ENCODE results near the gene NTMT2.

Gene NTMT2

DNA sequence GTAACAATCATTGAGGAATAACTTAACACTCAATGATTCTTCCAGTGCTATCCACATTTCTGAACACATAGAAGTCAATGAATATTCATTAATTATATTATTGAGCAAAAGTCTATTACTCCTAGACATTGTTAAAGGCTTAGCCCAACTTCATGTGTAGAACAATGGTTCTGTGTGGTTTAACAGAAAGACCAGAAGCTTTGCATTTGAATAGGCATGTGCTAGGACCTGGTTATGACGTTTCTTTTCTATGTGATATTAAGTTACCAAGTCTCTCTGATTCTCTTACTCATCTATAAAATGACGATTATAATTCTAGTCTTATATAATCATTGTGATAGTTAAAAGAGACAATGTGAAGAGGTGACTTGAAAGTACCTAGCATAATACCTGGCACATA lies 5.2 kb downstream of the NTMT2 start:
- Mint-ChIP-seq H3K36me3 (ENCODE audit: low read depth) (no peaks in the 10 kb centered on the region), H3K9me3 (peaks cover 3% of the 10 kb centered on the region)

DNA sequence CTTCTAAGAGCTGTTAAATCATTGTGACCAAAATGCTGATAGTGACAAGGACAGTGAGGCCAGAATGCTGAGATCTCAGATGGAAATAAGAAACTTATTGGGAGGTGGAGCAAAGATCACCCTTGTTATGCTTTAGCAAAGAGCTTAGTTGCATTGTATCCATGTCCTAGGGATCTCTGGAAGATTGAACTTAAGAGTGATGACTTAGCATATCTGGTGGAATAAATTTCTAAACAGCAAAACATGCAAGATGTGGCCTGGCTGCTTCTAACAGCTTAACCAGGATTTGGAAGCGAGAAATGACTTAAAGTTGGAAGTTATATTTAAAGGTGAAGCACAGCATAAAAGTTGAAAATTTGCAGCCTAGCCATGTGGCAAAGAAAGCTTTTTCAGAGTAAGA lies 7.7 kb downstream of the NTMT2 start:
- Mint-ChIP-seq H3K27ac (no peak overlapping the region), H3K4me3 (no peak overlapping the region), H3K4me1 (no peaks in the 10 kb centered on the region), H3K9me3 (peaks cover 3% of the 10 kb centered on the region), H3K27me3 (ENCODE audit: low read depth, poor library complexity) (peaks cover 4% of the 10 kb centered on the region), H3K36me3 (ENCODE audit: low read depth) (no peaks in the 10 kb centered on the region)
- TF ChIP-seq, protein P1, sequence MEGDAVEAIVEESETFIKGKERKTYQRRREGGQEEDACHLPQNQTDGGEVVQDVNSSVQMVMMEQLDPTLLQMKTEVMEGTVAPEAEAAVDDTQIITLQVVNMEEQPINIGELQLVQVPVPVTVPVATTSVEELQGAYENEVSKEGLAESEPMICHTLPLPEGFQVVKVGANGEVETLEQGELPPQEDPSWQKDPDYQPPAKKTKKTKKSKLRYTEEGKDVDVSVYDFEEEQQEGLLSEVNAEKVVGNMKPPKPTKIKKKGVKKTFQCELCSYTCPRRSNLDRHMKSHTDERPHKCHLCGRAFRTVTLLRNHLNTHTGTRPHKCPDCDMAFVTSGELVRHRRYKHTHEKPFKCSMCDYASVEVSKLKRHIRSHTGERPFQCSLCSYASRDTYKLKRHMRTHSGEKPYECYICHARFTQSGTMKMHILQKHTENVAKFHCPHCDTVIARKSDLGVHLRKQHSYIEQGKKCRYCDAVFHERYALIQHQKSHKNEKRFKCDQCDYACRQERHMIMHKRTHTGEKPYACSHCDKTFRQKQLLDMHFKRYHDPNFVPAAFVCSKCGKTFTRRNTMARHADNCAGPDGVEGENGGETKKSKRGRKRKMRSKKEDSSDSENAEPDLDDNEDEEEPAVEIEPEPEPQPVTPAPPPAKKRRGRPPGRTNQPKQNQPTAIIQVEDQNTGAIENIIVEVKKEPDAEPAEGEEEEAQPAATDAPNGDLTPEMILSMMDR (IDR thresholded peaks at IDR 0.05), result no peak
- no peak for DNase-seq

More for the DNA sequence above, 5.2 kb downstream of the NTMT2 start:
- DNase-seq, result no peak
- no peak overlapping the region for H3K4me3 Mint-ChIP-seq
- no peak overlapping the region for H3K27ac Mint-ChIP-seq
- peaks cover 4% of the 10 kb centered on the region for H3K27me3 Mint-ChIP-seq (ENCODE audit: low read depth, poor library complexity)
- TF ChIP-seq, protein P1 (IDR thresholded peaks at IDR 0.05), result no peak
- H3K4me1 Mint-ChIP-seq, result peaks cover 17% of the 10 kb centered on the region

DNA sequence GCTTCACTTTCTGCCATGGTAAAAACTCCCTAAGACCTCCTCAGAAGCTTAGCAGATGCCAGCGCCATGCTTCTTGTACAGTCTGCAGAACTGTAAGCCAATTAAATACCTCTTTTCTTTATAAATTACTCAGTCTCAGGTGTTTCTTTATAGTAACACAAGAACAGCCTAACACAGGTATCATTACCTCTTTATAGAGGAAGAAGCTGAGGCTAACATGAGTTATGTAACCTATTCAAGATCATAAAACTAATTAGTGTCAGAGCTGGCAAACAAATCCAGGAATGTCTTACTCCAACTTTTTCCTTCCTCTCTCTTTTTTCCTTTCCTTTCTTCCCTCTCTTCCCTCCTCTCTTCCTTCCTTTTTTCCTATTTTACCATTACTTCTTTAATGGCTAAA lies 9.3 kb downstream of the NTMT2 start:
- no peak for DNase-seq
- no peaks in the 10 kb centered on the region for H3K36me3 Mint-ChIP-seq (ENCODE audit: low read depth)
- peaks cover 4% of the 10 kb centered on the region for H3K27me3 Mint-ChIP-seq (ENCODE audit: low read depth, poor library complexity)
- TF ChIP-seq, protein P1 (IDR thresholded peaks at IDR 0.05), result no peak
- no peaks in the 10 kb centered on the region for H3K4me1 Mint-ChIP-seq
- peaks cover 3% of the 10 kb centered on the region for H3K9me3 Mint-ChIP-seq
- peak overlapping the region; percentile 6 for H3K27ac Mint-ChIP-seq
- H3K4me3 Mint-ChIP-seq, result no peak overlapping the region

DNA sequence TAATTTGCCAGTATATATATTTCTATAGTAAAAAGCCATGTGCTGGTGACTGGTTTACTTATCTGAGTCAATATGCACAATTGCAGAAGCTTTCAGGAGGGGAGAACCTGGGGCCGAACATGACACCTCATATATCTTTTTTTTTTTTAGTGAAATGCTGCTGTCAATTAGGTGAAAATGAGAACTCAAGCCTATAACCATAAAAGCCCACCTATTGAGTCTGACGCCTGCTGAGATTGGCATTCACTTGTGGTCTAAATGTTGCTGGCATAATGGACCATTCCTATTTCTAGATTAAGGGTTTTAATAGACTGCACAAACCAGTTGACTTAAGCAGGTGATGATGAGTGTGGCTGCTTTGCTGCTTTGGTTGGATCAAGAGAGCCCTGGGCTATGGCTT lies 10.8 kb downstream of the NTMT2 start:
- no peak overlapping the region for H3K4me3 Mint-ChIP-seq
- H3K9me3 Mint-ChIP-seq, result peaks cover 3% of the 10 kb centered on the region
- TF ChIP-seq, protein P1 (IDR thresholded peaks at IDR 0.05), result no peak
- no peaks in the 10 kb centered on the region for H3K4me1 Mint-ChIP-seq
- H3K27ac Mint-ChIP-seq, result no peak overlapping the region
- no peaks in the 10 kb centered on the region for H3K36me3 Mint-ChIP-seq (ENCODE audit: low read depth)
- H3K27me3 Mint-ChIP-seq (ENCODE audit: low read depth, poor library complexity), result peaks cover 4% of the 10 kb centered on the region
- DNase-seq, result no peak

DNA sequence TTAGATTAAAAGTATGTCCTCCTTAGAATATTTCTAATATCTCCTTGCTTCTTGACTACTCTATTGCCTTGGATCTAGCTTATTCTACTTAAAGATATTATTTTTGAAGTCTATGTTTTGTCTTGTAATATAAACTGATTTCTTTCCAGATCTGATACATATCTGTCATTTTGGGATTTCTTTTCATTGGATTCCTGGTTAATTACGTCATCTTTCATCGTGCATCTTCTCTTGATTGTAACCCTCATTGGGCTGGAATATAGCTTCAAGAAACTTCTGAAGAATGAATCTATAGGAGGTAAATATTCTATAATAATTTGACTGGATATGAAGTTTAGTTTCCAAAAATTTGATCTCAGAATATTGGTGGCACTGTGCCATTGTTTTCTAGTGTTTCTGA lies 12.1 kb downstream of the NTMT2 start:
- TF ChIP-seq, protein P1 (IDR thresholded peaks at IDR 0.05), result no peak
- Mint-ChIP-seq H3K9me3 (peaks cover 3% of the 10 kb centered on the region), H3K36me3 (ENCODE audit: low read depth) (no peaks in the 10 kb centered on the region), H3K27me3 (ENCODE audit: low read depth, poor library complexity) (peaks cover 4% of the 10 kb centered on the region), H3K27ac (no peak overlapping the region), H3K4me1 (peaks cover 6% of the 10 kb centered on the region), H3K4me3 (no peak overlapping the region)
- DNase-seq, result no peak

DNA sequence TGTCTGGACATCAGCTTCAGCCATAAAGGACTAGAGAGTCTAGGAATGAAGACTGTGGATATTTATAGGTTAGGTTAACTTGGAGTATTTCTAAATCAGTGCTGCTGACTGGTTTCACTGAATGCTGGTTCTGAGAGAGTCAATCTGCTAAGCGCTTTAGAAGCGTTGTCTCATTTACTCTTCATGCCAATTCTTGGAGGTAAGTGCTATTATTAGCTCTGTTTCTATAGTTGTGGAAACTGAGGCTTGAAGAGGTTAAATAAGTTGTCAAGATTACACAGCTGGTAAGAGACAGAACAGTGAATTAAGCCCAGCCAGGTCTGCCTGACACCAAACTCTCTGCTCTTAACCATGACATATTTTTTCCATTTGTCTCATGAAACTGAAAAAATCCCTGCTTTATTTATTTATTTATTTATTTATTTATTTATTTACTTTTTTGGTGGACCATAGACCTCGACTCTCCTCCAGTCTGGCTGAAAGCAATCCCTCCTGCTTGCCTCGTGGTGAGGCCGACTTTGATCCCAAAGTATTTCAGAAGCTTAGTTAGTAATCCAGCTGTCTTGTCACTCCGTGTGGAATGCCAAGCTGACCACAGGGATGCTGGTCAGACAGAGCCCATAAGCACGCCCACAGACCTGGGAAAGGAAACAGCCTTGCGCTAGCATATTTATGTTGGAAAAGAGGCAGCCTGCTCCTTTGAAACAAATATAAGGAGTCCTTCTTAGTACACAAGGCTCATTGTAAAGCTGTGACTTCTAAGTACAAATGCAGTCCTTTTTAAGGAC lies 16.9 kb downstream of the NTMT2 start:
- peak overlapping the region; percentile 13 for H3K27ac Mint-ChIP-seq
- DNase-seq, result peak; percentile 26
- no peaks in the 10 kb centered on the region for H3K27me3 Mint-ChIP-seq (ENCODE audit: low read depth, poor library complexity)
- peaks cover 30% of the 10 kb centered on the region for H3K4me1 Mint-ChIP-seq
- H3K36me3 Mint-ChIP-seq (ENCODE audit: low read depth), result no peaks in the 10 kb centered on the region
- H3K4me3 Mint-ChIP-seq, result no peak overlapping the region
- no peaks in the 10 kb centered on the region for H3K9me3 Mint-ChIP-seq
- TF ChIP-seq, protein P1 (IDR thresholded peaks at IDR 0.05), result no peak
